Measurements from ENCODE around the gene TTLL11. TPM values are rescaled to one million over a fixed set of nuclear protein-coding genes. Genes with fewer than 3 reads are reported as not detected.
"Not testable (repeated sequence)": the region's sequence is repeated elsewhere in the genome, so short reads cannot be mapped to it uniquely, and the experiment has no call there.

Gene TTLL11
- total and polyA plus RNA-seq, 4 donors, result 12.3 to 21.1 (median 19.1) TPM

DNA sequence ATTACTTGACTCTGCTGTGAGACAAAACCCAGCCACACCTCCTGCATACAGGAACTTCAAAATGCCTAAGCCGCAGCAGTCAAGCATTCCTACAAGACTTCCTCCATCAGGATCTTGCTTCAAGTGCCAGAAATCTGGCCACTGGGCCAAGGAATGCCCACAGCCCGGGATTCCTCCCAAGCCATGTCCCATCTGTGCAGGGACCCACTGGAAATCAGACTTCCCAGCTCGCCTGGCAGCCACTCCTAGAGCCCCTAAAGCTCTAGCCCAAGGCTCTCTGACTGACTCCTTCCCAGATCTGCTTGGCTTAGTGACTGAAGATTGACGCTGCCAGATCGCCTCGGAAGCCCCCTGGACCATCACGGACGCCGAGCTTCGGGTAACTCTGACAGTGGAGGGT is 300.6 kb downstream of the TTLL11 start:
- not testable (repeated sequence) for H3K9me3 ChIP-seq (ENCODE audit: control insufficient read depth, insufficient read depth, low read length); H3K36me3 ChIP-seq (ENCODE audit: control insufficient read depth, insufficient read depth, low read length); H3K4me3 ChIP-seq (ENCODE audit: low read depth, low read length); H3K27me3 ChIP-seq (ENCODE audit: control insufficient read depth, insufficient read depth, low read length); H3K27ac ChIP-seq (ENCODE audit: low read depth, low read length); H3K4me1 ChIP-seq (ENCODE audit: control insufficient read depth, insufficient read depth, low read length); DNase-seq (ENCODE audit: low read depth in 4 of 6, low spot score in 6 of 6)
- 93% methylated on average over 9 of the region's 10 CpGs for WGBS (ENCODE audit: insufficient coverage)

- Histone ChIP-seq H3K27me3 (ENCODE audit: control insufficient read depth, insufficient read depth, low read length) (no peaks in the 10 kb centered on the region), H3K36me3 (ENCODE audit: control insufficient read depth, insufficient read depth, low read length) (peaks cover 8% of the 10 kb centered on the region), H3K4me3 (ENCODE audit: low read depth, low read length) (no peak overlapping the region), H3K9me3 (ENCODE audit: control insufficient read depth, insufficient read depth, low read length) (no peaks in the 10 kb centered on the region), H3K4me1 (ENCODE audit: control insufficient read depth, insufficient read depth, low read length) (peaks cover 8% of the 10 kb centered on the region), H3K27ac (ENCODE audit: low read depth, low read length) (no peak overlapping the region)
- DNase-seq (ENCODE audit: low read depth in 4 of 6, low spot score in 6 of 6), result no peak
- WGBS (ENCODE audit: insufficient coverage), result 100% methylated on average over 3 of the region's 14 CpGs
Measured at GRCh38 chr9:121790841-121791240, 302.3 kb downstream of the TTLL11 start.

DNA sequence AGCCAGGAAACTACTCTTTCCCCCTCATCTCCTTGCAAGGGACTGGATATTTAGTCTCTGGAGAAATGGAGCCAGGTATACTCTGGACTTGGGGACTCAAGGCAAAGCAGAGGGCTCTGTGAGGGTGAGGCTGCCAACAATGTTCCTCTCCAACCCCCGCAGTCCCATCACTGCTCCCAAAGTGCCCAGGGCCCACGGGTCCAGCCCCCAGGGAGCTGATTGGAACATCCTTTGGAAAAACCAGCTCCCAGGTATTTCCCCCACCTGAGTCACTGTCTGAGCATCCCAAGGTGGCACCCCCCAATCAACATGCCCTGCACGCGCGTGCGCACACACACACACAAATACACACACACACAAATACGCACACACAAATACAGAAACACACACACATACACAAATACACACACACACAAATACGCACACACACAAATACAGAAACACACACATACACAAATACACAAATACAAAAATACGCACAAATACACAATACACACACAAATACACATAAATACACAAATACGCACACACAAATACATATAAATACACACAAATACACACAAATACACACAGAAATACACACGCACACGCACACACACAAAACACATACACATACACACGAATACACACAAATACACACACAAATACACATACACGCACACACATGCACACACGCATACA is 304.3 kb downstream of the TTLL11 start:
- Histone ChIP-seq H3K36me3 (ENCODE audit: control insufficient read depth, insufficient read depth, low read length) (peaks cover 26% of the 10 kb centered on the region), H3K4me1 (ENCODE audit: control insufficient read depth, insufficient read depth, low read length) (peaks cover 25% of the 10 kb centered on the region), H3K9me3 (ENCODE audit: control insufficient read depth, insufficient read depth, low read length) (no peaks in the 10 kb centered on the region), H3K27ac (ENCODE audit: low read depth, low read length) (no peak overlapping the region), H3K27me3 (ENCODE audit: control insufficient read depth, insufficient read depth, low read length) (no peaks in the 10 kb centered on the region), H3K4me3 (ENCODE audit: low read depth, low read length) (no peak overlapping the region)
- 97% methylated on average over 12 of the region's 15 CpGs for WGBS (ENCODE audit: insufficient coverage)
- DNase-seq (ENCODE audit: low read depth in 4 of 6, low spot score in 6 of 6), result no peak

GRCh38 chr9:121786998-121787422 is 306.1 kb downstream of the TTLL11 start:
- Histone ChIP-seq H3K27me3 (ENCODE audit: control insufficient read depth, insufficient read depth, low read length) (no peaks in the 10 kb centered on the region), H3K9me3 (ENCODE audit: control insufficient read depth, insufficient read depth, low read length) (no peaks in the 10 kb centered on the region), H3K27ac (ENCODE audit: low read depth, low read length) (no peak overlapping the region), H3K4me3 (ENCODE audit: low read depth, low read length) (no peak overlapping the region), H3K4me1 (ENCODE audit: control insufficient read depth, insufficient read depth, low read length) (peaks cover 43% of the 10 kb centered on the region), H3K36me3 (ENCODE audit: control insufficient read depth, insufficient read depth, low read length) (peaks cover 44% of the 10 kb centered on the region)
- DNase-seq (ENCODE audit: low read depth in 4 of 6, low spot score in 6 of 6), result no peak
- WGBS (ENCODE audit: insufficient coverage), result 76% methylated on average over 7 of the region's 8 CpGs

DNA sequence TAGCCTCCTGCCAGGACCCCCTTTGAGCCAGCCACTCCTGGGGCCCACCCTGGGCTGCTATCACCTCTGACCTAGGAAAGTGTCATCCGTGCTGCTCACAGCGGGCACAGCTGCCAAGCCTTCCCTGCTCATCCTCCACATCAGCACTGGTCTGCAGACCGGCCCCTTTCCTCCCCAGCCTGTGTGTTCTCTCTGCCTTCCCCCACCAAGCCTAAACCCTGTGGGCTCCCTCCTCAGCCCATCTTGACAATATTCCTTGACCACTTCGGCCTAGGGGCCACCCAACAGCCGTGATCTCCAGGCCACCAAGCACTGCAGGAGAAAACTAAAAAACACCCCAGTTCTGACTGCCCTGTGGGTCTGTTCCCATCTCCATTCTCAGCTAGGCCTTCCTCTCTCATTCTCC is 306.6 kb downstream of the TTLL11 start:
- no peaks in the 10 kb centered on the region for H3K9me3 ChIP-seq (ENCODE audit: control insufficient read depth, insufficient read depth, low read length)
- H3K27me3 ChIP-seq (ENCODE audit: control insufficient read depth, insufficient read depth, low read length), result no peaks in the 10 kb centered on the region
- peaks cover 49% of the 10 kb centered on the region for H3K36me3 ChIP-seq (ENCODE audit: control insufficient read depth, insufficient read depth, low read length)
- no peak overlapping the region for H3K4me3 ChIP-seq (ENCODE audit: low read depth, low read length)
- no peak for DNase-seq (ENCODE audit: low read depth in 4 of 6, low spot score in 6 of 6)
- peaks cover 46% of the 10 kb centered on the region for H3K4me1 ChIP-seq (ENCODE audit: control insufficient read depth, insufficient read depth, low read length)
- no peak overlapping the region for H3K27ac ChIP-seq (ENCODE audit: low read depth, low read length)
- 88% methylated on average over 5 of the region's 5 CpGs for WGBS (ENCODE audit: insufficient coverage)

DNA sequence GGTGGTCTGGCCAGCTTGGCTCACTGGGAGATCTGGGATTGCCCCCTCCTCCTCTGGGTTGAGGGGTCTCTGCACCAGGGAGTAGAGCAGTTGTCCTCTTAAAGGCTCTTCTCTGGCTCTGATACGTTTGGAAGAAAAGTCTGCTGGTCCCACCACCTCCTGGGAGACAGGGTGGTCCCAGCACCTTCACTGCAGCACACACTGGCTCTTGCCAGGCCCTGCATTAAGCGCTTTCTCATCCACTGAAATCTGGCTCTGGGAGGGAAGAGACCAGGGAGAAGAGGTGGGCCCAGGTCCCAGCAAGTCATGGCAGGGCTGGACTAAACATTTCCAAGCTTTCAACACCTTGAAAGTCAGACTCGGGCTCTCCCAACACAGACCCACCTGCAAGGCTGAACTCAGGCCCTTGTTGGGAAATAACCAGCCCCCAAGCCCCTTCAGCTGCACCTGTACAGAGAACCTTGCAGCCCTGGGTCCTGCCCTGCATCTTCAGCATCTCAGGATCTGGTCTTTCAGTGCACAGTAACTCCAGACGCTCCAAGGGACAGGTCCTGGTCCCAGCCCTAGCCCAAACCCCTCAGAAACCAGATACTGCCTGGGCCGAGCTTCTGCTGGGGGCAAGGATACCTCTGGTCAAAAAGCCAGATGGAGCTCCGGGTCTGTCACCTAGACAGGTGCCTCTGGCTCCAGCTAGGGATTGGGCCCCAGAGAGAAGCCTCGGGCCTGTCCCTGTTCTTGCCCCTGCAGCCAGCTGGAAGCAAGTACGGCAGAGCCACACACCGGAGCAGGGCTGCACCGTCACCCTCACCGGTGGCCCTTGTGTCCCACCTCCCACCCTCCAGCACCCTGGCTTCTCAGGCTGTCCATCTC is 307.2 kb downstream of the TTLL11 start:
- 95% methylated on average over 10 of the region's 11 CpGs for WGBS (ENCODE audit: insufficient coverage)
- Histone ChIP-seq H3K4me3 (ENCODE audit: low read depth, low read length) (no peak overlapping the region), H3K27me3 (ENCODE audit: control insufficient read depth, insufficient read depth, low read length) (no peaks in the 10 kb centered on the region), H3K4me1 (ENCODE audit: control insufficient read depth, insufficient read depth, low read length) (peaks cover 46% of the 10 kb centered on the region), H3K36me3 (ENCODE audit: control insufficient read depth, insufficient read depth, low read length) (peaks cover 55% of the 10 kb centered on the region), H3K9me3 (ENCODE audit: control insufficient read depth, insufficient read depth, low read length) (no peaks in the 10 kb centered on the region), H3K27ac (ENCODE audit: low read depth, low read length) (no peak overlapping the region)
- no peak for DNase-seq (ENCODE audit: low read depth in 4 of 6, low spot score in 6 of 6)

DNA sequence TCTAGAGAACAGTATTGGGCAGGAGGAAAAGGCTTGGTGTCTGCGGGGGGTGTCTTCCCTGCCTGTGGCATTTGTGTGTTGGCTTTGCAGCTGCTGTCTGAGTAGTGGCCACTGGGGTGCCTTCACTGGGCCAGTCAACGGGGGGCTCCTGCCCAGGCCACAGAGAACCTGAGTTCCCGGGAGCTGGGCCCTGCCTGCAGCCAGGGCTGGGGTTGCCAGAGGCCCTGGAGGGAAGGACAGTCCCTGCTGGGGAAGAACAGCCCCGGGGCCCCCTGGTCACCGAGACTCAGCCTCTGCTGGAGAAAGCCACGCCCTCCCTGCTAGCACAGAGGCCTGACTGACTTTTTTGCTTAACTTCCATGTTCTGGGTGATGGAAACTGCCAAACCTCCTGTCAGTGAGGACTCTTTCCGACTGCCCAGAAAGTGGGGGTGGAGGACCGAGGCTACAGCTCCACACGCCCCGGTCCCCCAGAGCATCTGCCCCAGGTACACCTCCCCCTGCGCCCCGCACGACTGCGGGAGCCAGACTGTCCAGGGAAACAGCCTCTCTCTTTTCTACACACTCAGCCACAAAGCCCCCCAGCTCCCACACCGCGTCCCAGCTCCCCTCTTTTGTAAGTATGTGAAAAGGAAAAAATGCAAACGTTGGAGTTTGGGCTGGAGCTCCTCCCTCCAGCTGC is 308.2 kb downstream of the TTLL11 start:
- Histone ChIP-seq H3K9me3 (ENCODE audit: control insufficient read depth, insufficient read depth, low read length) (no peaks in the 10 kb centered on the region), H3K27ac (ENCODE audit: low read depth, low read length) (no peak overlapping the region), H3K36me3 (ENCODE audit: control insufficient read depth, insufficient read depth, low read length) (peaks cover 65% of the 10 kb centered on the region), H3K27me3 (ENCODE audit: control insufficient read depth, insufficient read depth, low read length) (no peaks in the 10 kb centered on the region), H3K4me1 (ENCODE audit: control insufficient read depth, insufficient read depth, low read length) (peaks cover 57% of the 10 kb centered on the region), H3K4me3 (ENCODE audit: low read depth, low read length) (no peak overlapping the region)
- no peak for DNase-seq (ENCODE audit: low read depth in 4 of 6, low spot score in 6 of 6)
- whole genome bisulfite sequencing (ENCODE audit: insufficient coverage), result 48% methylated on average over 6 of the region's 17 CpGs

GRCh38 chr9:121783521-121784507 is 309.3 kb downstream of the TTLL11 start:
- peak overlapping the region; percentile 51 for H3K27ac ChIP-seq (ENCODE audit: low read depth, low read length)
- peaks cover 65% of the 10 kb centered on the region for H3K36me3 ChIP-seq (ENCODE audit: control insufficient read depth, insufficient read depth, low read length)
- peak in 5 of 6 donors; percentile 23 to 85 (median 37) for DNase-seq (ENCODE audit: low read depth in 4 of 6, low spot score in 6 of 6)

DNA sequence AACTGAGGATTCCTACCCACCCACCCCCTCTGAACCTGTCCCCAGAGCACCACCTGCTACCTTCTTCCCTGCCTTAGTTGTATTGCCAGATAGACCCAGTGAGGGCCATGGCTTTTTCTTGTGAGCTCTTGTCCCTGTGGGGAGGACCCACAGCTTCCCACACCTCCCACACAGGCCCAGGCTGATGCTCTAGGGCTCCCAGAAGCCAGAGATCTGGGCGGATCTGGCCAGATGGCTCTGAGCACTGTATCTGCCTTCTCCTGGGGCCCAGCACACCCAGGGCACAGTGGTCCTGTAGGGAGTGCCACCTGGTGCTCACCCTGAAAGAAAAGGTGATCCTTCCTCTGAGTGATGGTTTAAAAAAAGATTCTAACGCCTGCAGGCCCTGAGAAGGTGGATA is 310.0 kb downstream of the TTLL11 start:
- DNase-seq (ENCODE audit: low read depth in 4 of 6, low spot score in 6 of 6), result no peak
- no peaks in the 10 kb centered on the region for H3K27me3 ChIP-seq (ENCODE audit: control insufficient read depth, insufficient read depth, low read length)
- WGBS (ENCODE audit: insufficient coverage), result 71% methylated on average over 1 of the region's 2 CpGs
- H3K9me3 ChIP-seq (ENCODE audit: control insufficient read depth, insufficient read depth, low read length), result no peaks in the 10 kb centered on the region
- peak overlapping the region; percentile 49 for H3K27ac ChIP-seq (ENCODE audit: low read depth, low read length)
- peaks cover 65% of the 10 kb centered on the region for H3K36me3 ChIP-seq (ENCODE audit: control insufficient read depth, insufficient read depth, low read length)
- peaks cover 62% of the 10 kb centered on the region for H3K4me1 ChIP-seq (ENCODE audit: control insufficient read depth, insufficient read depth, low read length)
- no peak overlapping the region for H3K4me3 ChIP-seq (ENCODE audit: low read depth, low read length)

More at GRCh38 chr9:121783521-121784507, 309.3 kb downstream of the TTLL11 start:
- no peaks in the 10 kb centered on the region for H3K27me3 ChIP-seq (ENCODE audit: control insufficient read depth, insufficient read depth, low read length)
- WGBS (ENCODE audit: insufficient coverage), result 39% methylated on average over 15 of the region's 26 CpGs
- H3K4me3 ChIP-seq (ENCODE audit: low read depth, low read length), result no peak overlapping the region
- H3K9me3 ChIP-seq (ENCODE audit: control insufficient read depth, insufficient read depth, low read length), result no peaks in the 10 kb centered on the region
- peaks cover 62% of the 10 kb centered on the region for H3K4me1 ChIP-seq (ENCODE audit: control insufficient read depth, insufficient read depth, low read length)

Data from spinal cord (tissue), 10 donors.